Stomach (tissue), 9 donors: ENCODE results near the gene SCD. TPM values are rescaled to one million over a fixed set of nuclear protein-coding genes. Genes with fewer than 3 reads are reported as not detected.

Experiments
- DNase-seq, 2 donors: peaks; one replicate each; pipeline versions ENCODE4 v3.0.0 to v3.0.0-alpha.2; 2013 to 2019
- H3K27ac ChIP-seq, 5 donors: fragments of 200-600 bp in 4 of 5; sonication (generic) in 4 of 5; one replicate each; pipeline ENCODE4 v1.5.1; 2013 to 2019; ENCODE audit warnings: mild to moderate bottlenecking in 1 of 5, moderate library complexity in 1 of 5
- H3K27me3 ChIP-seq, 3 donors: fragments of 200-600 bp; sonication (generic); one replicate each; pipeline ENCODE4 v1.5.1; 2017 to 2019; ENCODE audit warnings: mixed run types in 1 of 3
- H3K36me3 ChIP-seq, 4 donors: fragments of 200-600 bp; sonication (generic); 1 replicate in 3 of 4; 2 replicates in 1 of 4; pipeline ENCODE4 v1.5.1; 2016 to 2019
- H3K4me1 ChIP-seq, 4 donors: fragments of 200-600 bp; sonication (generic); one replicate each; pipeline ENCODE4 v1.5.1; 2016 to 2019
- H3K4me3 ChIP-seq, 4 donors: fragments of 200-600 bp; sonication (generic) in 3 of 4; one replicate each; pipeline ENCODE4 v1.5.1; 2016 to 2019; ENCODE audit warnings: mild to moderate bottlenecking in 1 of 4
- H3K9me3 ChIP-seq, 4 donors: fragments of 200-600 bp; sonication (generic); one replicate each; pipeline ENCODE4 v1.5.1; 2016 to 2019
- CTCF ChIP-seq, 7 experiments: fragments of 450-650 bp in 4 of 7; fragments of 200-600 bp in 3 of 7; sonication (generic) in 3 of 7; IDR thresholded peaks; one replicate each; pipeline ENCODE4 v1.5.1; 2016 to 2019; ENCODE audit warnings: antibody characterized with exemption in 7 of 7, control low read depth in 2 of 7, mild to moderate bottlenecking in 1 of 7
- EP300 ChIP-seq: sonication (generic); formaldehyde crosslinking; IDR thresholded peaks from one replicate; pipeline ENCODE4 v1.6.1; 2017; ENCODE audit warnings: antibody characterized with exemption
- POLR2A ChIP-seq, 4 donors: fragments of 450-650 bp; IDR thresholded peaks; one replicate each; pipeline ENCODE4 v1.6.1; 2016; ENCODE audit warnings: antibody characterized with exemption in 4 of 4, control low read depth in 2 of 4, mild to moderate bottlenecking in 1 of 4, moderate library complexity in 1 of 4
- POLR2AphosphoS5 ChIP-seq, 3 donors: sonication (generic); formaldehyde crosslinking; IDR thresholded peaks; one replicate each; pipeline ENCODE4 v1.6.1; 2016; ENCODE audit warnings: antibody characterized with exemption in 3 of 3
- WGBS, 5 donors: extraction: QIAGEN DNeasy Blood & Tissue Kit in 3 of 5; methylation state at CpG; one replicate each; pipeline versions ENCODE4 v1.1.5 to v1.1.7; 2013 to 2018; 5-methylcytosine and 5-hydroxymethylcytosine counted together
- intact Hi-C: fragments of 100-400 bp; cut with DNase I; formaldehyde crosslinking; loops from one replicate; pipeline ENCODE4 v1.15.1; 2023; ENCODE audit warnings: low total_unique reads
- polyA plus RNA-seq, 3 donors: library from polyadenylated mRNA; stranded (reverse); fragments of 200-250 nt; gene quantifications; one replicate each; pipeline ENCODE4 v1.2.3, GENCODE V29; 2013
- total RNA-seq, 5 donors: library from RNA; depleted of rRNA; stranded (reverse); fragments of >200 nt; gene quantifications; one replicate each; pipeline versions ENCODE4 v1.1.0 to v1.2.3, GENCODE V29; 2014 to 2016
- donor health status: healthy with polysubstance abuse.
- donor health status: Bipolar disorder and iron deficiency.
- donor health status: healthy.

The SCD gene
- total and polyA plus RNA-seq, 8 donors: 2.3 to 36.2 (median 17.8) TPM

DNA sequence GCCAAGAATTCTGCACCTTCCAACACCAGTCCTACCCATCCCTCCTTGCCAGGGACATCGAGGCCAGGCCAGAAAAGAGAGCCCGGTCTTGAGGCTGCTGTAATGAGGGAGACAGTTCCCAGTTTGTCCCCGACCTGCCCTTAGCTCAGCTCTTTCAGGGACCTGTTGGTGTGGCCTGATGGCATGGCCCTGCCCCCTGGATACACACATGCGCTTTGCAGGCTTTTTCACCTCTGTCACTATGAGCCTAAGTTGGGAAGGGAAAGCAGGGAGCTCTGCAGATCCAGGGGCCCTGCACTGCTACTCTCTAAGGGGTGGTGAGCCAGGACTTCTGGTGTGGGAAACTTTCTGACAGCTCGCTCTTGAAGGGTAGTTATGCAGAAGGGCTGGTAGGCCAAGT, 2.1 kb downstream of the SCD start:
- 53 to 72% (median 57%) methylated on average over 5 of the region's 5 CpGs for WGBS, 5 donors
- intact Hi-C loops: no loop called here
- H3K27ac ChIP-seq: no peak overlapping the region

GRCh38 chr10:100349672-100350071, 2.6 kb downstream of the SCD start:
- TF ChIP-seq POLR2A (IDR thresholded peaks at IDR 0.05) (no peak), POLR2AphosphoS5 (IDR thresholded peaks at IDR 0.05) (no peak), EP300 (no peak), CTCF (IDR thresholded peaks at IDR 0.05) (no peak)
- Histone ChIP-seq H3K4me1 (peaks cover 10 to 62% (median 28%) of the 10 kb centered on the region in 4 donors), H3K27me3 (peaks cover 0 to 7% (median 0%) of the 10 kb centered on the region in 3 donors), H3K9me3 (no peaks in the 10 kb centered on the region), H3K27ac (no peak overlapping the region), H3K4me3 (no peak overlapping the region), H3K36me3 (peaks cover 0 to 29% (median 11%) of the 10 kb centered on the region in 4 donors)
- no peak for DNase-seq
- WGBS, 5 donors: 78 to 91% (median 84%) methylated on average over 3 of the region's 3 CpGs
- intact Hi-C loops: no loop called here

More for the DNA sequence above, 2.1 kb downstream of the SCD start:
- H3K27me3 ChIP-seq: peaks cover 0 to 7% (median 0%) of the 10 kb centered on the region in 3 donors
- no peak overlapping the region for H3K4me3 ChIP-seq
- no peak for DNase-seq
- H3K9me3 ChIP-seq: no peaks in the 10 kb centered on the region
- peaks cover 0 to 23% (median 7%) of the 10 kb centered on the region in 4 donors for H3K36me3 ChIP-seq
- peaks cover 10 to 59% (median 28%) of the 10 kb centered on the region in 4 donors for H3K4me1 ChIP-seq
- no peak for TF ChIP-seq POLR2A (IDR thresholded peaks at IDR 0.05)

DNA sequence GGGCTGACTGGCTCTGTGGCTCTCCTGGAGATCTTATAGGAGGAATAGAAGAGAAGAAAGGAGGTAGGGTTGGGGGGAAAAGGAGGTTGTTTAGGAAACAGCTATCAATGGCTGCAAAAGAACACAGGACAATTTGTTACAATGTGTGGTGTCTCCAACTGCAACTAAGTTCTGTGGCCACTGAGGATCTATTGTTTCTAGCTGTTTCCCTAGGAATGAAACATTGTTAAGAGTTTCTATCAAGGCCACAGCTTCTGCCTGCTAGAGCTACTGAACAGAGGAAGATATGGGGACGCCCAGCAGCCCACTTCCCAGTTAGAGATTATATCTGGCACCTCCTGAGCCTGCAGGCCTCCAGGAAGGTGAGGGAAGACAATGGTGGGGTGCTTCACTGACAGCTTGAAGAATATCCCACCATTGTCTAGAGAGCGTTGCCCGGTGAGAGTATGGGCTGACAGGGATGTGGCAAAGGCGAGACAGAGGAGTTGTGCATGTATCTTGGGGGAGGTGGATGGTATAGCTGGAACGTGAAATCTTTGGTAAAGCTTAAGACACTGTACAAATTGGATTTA, 4.0 kb downstream of the SCD start:
- Histone ChIP-seq H3K36me3 (peaks cover 0 to 39% (median 11%) of the 10 kb centered on the region in 4 donors), H3K4me3 (no peak overlapping the region), H3K9me3 (no peaks in the 10 kb centered on the region), H3K4me1 (peaks cover 6 to 62% (median 27%) of the 10 kb centered on the region in 4 donors), H3K27me3 (peaks cover 0 to 6% (median 0%) of the 10 kb centered on the region in 3 donors), H3K27ac (no peak overlapping the region)
- intact Hi-C loops: no loop called here
- 65 to 77% (median 68%) methylated on average over 5 of the region's 5 CpGs for WGBS, 5 donors
- TF ChIP-seq POLR2AphosphoS5 (IDR thresholded peaks at IDR 0.05) (no peak), EP300 (no peak), CTCF (IDR thresholded peaks at IDR 0.05) (no peak), POLR2A (IDR thresholded peaks at IDR 0.05) (no peak)
- DNase-seq: no peak

GRCh38 chr10:100353770-100354485, 6.9 kb downstream of the SCD start:
- H3K4me1 ChIP-seq: peaks cover 0 to 41% (median 7%) of the 10 kb centered on the region in 4 donors
- H3K36me3 ChIP-seq: peaks cover 0 to 46% (median 13%) of the 10 kb centered on the region in 4 donors
- H3K4me3 ChIP-seq: no peak overlapping the region
- DNase-seq: no peak
- H3K27ac ChIP-seq: no peak overlapping the region
- no peaks in the 10 kb centered on the region for H3K27me3 ChIP-seq
- H3K9me3 ChIP-seq: no peaks in the 10 kb centered on the region
- WGBS, 5 donors: 89 to 93% (median 89%) methylated on average over 6 of the region's 6 CpGs
- TF ChIP-seq POLR2A (IDR thresholded peaks at IDR 0.05) (no peak), EP300 (no peak), CTCF (IDR thresholded peaks at IDR 0.05) (no peak), POLR2AphosphoS5 (IDR thresholded peaks at IDR 0.05) (no peak)
- intact Hi-C loops: no loop called here
